Uterus (tissue), 4 donors: ENCODE measurements around the gene WWOX. TPM values are rescaled to one million over a fixed set of nuclear protein-coding genes. Genes with fewer than 3 reads are reported as not detected.

Experiments used
- DNase-seq, 2 donors: peaks; one replicate each; pipeline ENCODE4 v3.0.0-alpha.2; 2019 to 2020
- H3K27ac ChIP-seq, 2 donors: fragments of 200-600 bp; sonication (generic); 1 replicate in 1 of 2; 2 replicates in 1 of 2; pipeline ENCODE4 v1.5.1; 2016 to 2018
- H3K27me3 ChIP-seq, 2 donors: fragments of 200-600 bp; sonication (generic); one replicate each; pipeline ENCODE4 v1.5.1; 2018 to 2019; ENCODE audit warnings: control low read depth in 1 of 2
- H3K36me3 ChIP-seq, 2 donors: fragments of 200-600 bp; sonication (generic); one replicate each; pipeline ENCODE4 v1.5.1; 2019; ENCODE audit warnings: control low read depth in 1 of 2
- H3K4me1 ChIP-seq, 2 donors: fragments of 200-600 bp; sonication (generic); one replicate each; pipeline ENCODE4 v1.5.1; 2018 to 2019; ENCODE audit warnings: control low read depth in 1 of 2
- H3K4me3 ChIP-seq, 2 donors: fragments of 200-600 bp; sonication (generic); 1 replicate in 1 of 2; 2 replicates in 1 of 2; pipeline ENCODE4 v1.5.1; 2018 to 2019; ENCODE audit warnings: mild to moderate bottlenecking in 1 of 2
- H3K9me3 ChIP-seq, 2 donors: fragments of 200-600 bp; sonication (generic); one replicate each; pipeline ENCODE4 v1.5.1; 2019; ENCODE audit warnings: control low read depth in 1 of 2
- POLR2A ChIP-seq, 2 donors: fragments of 450-650 bp; IDR thresholded peaks; one replicate each; pipeline ENCODE4 v1.6.1; 2016; ENCODE audit warnings: antibody characterized with exemption in 2 of 2, mild to moderate bottlenecking in 1 of 2, moderate library complexity in 1 of 2
- intact Hi-C: fragments of 100-400 bp; cut with DNase I; formaldehyde crosslinking; loops from one replicate; pipeline ENCODE4 v1.15.1; 2023; ENCODE audit warnings: low total_unique reads
- total RNA-seq, 4 donors: library from RNA; depleted of rRNA in 3 of 4; stranded (reverse); fragments of >200 nt in 3 of 4; gene quantifications; one replicate each; pipeline versions ENCODE4 v1.1.0 to v1.2.4, GENCODE V29; 2014 to 2023
- TF ChIP-seq, protein P1 (sequence below), 4 experiments: fragments of 200-600 bp in 2 of 4; fragments of 450-650 bp in 2 of 4; sonication (generic) in 2 of 4; IDR thresholded peaks; one replicate each; pipeline ENCODE4 v1.5.1; 2016 to 2019; ENCODE audit warnings: antibody characterized with exemption in 4 of 4, mild to moderate bottlenecking in 2 of 4, moderate library complexity in 1 of 4
- donor health status: DM: yes; HTN: yes; CAD: no.

Gene WWOX
- total RNA-seq, 4 donors from 2014 or later, result 34.1 to 99.9 (median 55.8) TPM

DNA sequence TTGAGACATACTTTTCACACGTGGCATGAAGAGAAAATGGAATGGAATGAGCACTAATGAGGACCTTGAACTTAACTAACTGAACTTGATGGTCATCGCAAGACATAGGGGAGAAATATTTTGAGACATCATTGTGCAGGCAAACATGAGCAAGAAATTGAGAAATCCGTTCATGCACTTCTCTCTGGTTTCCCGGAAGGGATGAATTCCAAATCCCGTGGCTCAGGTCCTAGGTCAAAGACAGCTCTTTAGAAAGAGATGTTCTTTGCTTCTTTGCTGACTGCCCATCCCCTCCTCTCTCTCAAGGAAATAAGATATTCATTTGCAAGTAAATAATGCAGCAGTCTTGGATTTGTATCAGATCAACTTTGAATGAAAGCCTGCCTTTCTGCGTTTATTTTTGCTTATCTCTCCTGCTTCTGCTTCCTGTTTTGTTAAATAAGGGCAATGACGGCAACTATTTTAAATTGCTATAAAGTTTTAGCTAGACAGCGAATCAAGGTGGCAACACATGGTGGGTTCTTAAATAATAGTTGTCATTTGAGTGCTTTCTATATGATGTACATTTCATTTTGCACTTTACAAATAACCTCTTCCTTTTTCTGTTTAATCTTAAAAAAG, 843.3 kb downstream of the WWOX start:
- DNase-seq, result no peak

DNA sequence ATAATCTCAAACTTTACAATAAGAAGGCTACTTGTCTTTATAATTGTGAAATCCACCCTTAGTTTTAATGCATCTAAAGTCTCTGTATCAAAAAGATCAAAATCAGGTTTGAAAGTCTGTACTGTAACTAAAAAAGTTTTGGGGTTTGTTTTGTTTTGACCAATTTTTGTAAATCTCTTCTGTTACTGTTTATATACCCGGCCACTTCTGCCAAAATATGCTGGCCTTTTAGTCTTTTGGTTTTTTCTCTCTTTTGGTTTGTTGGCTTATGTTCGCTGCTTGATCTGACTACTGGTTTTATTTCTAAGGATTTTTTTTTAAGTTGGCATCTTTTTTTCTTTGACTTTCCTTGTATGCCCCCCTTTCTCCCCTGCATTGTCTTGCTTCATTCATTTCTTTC, 845.9 kb downstream of the WWOX start:
- Histone ChIP-seq H3K27me3 (no peaks in the 10 kb centered on the region), H3K36me3 (no peaks in the 10 kb centered on the region), H3K27ac (no peak overlapping the region), H3K9me3 (no peaks in the 10 kb centered on the region), H3K4me3 (no peak overlapping the region), H3K4me1 (no peaks in the 10 kb centered on the region)
- DNase-seq, result no peak
- intact Hi-C loops, result no loop called here
- TF ChIP-seq, protein P1, sequence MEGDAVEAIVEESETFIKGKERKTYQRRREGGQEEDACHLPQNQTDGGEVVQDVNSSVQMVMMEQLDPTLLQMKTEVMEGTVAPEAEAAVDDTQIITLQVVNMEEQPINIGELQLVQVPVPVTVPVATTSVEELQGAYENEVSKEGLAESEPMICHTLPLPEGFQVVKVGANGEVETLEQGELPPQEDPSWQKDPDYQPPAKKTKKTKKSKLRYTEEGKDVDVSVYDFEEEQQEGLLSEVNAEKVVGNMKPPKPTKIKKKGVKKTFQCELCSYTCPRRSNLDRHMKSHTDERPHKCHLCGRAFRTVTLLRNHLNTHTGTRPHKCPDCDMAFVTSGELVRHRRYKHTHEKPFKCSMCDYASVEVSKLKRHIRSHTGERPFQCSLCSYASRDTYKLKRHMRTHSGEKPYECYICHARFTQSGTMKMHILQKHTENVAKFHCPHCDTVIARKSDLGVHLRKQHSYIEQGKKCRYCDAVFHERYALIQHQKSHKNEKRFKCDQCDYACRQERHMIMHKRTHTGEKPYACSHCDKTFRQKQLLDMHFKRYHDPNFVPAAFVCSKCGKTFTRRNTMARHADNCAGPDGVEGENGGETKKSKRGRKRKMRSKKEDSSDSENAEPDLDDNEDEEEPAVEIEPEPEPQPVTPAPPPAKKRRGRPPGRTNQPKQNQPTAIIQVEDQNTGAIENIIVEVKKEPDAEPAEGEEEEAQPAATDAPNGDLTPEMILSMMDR (IDR thresholded peaks at IDR 0.05), result no peak
- no peak for TF ChIP-seq POLR2A (IDR thresholded peaks at IDR 0.05)

More for the DNA sequence above, 843.3 kb downstream of the WWOX start:
- Histone ChIP-seq H3K36me3 (no peaks in the 10 kb centered on the region), H3K4me1 (no peaks in the 10 kb centered on the region), H3K4me3 (no peak overlapping the region), H3K9me3 (no peaks in the 10 kb centered on the region), H3K27ac (no peak overlapping the region), H3K27me3 (no peaks in the 10 kb centered on the region)
- intact Hi-C loops, result no loop called here
- no peak for TF ChIP-seq POLR2A (IDR thresholded peaks at IDR 0.05)
- TF ChIP-seq, protein P1 (IDR thresholded peaks at IDR 0.05), result no peak

DNA sequence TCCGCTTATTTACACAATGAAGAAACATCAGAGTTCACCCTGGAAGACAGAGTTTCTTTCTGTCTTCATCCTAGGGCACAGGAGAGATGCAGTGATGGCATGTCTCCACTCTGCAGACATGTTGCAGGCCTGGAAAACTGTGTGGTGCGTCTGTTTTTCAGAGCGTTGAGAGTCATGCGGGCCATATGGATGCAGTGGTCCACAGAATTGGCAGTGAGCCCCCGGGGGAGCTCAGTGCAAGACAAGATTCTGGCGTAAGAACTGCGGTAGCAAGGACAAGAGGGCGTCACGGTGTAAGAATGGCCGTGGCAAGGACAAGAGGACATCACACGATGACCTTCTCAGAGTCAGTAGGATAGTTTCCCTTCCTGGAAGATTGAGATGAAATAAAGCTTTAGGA, 847.1 kb downstream of the WWOX start:
- no peaks in the 10 kb centered on the region for H3K9me3 ChIP-seq
- no peak for DNase-seq
- no peaks in the 10 kb centered on the region for H3K27me3 ChIP-seq
- no peak for TF ChIP-seq POLR2A (IDR thresholded peaks at IDR 0.05)
- TF ChIP-seq, protein P1 (IDR thresholded peaks at IDR 0.05), result no peak
- no peaks in the 10 kb centered on the region for H3K36me3 ChIP-seq
- H3K4me3 ChIP-seq, result no peak overlapping the region
- intact Hi-C loops, result no loop called here
- no peak overlapping the region for H3K27ac ChIP-seq
- H3K4me1 ChIP-seq, result no peaks in the 10 kb centered on the region

DNA sequence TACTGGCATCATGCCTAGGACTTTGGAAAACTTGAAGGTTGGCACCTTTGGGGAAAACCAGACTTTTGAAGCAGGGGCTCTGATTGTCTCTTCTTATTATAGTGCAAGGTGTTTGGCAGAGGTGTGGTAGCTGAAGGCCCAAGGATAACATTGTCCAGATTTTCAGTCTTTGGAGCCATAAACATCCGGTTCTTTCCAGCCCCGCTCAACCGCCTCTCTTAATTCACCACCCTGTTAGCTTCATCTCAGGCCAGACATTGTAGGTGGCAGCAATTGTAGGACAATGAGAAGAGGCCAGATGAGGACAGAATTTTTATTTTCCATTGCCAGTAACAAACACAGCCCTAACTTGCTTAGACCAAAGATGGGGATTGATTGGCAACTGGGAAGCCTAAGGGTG, 851.3 kb downstream of the WWOX start:
- no peak for DNase-seq
- no peak overlapping the region for H3K27ac ChIP-seq
- no peak overlapping the region for H3K4me3 ChIP-seq
- intact Hi-C loops, result no loop called here
- no peak for TF ChIP-seq POLR2A (IDR thresholded peaks at IDR 0.05)
- TF ChIP-seq, protein P1 (IDR thresholded peaks at IDR 0.05), result no peak
- H3K4me1 ChIP-seq, result no peaks in the 10 kb centered on the region
- no peaks in the 10 kb centered on the region for H3K27me3 ChIP-seq
- H3K36me3 ChIP-seq, result no peaks in the 10 kb centered on the region
- no peaks in the 10 kb centered on the region for H3K9me3 ChIP-seq

DNA sequence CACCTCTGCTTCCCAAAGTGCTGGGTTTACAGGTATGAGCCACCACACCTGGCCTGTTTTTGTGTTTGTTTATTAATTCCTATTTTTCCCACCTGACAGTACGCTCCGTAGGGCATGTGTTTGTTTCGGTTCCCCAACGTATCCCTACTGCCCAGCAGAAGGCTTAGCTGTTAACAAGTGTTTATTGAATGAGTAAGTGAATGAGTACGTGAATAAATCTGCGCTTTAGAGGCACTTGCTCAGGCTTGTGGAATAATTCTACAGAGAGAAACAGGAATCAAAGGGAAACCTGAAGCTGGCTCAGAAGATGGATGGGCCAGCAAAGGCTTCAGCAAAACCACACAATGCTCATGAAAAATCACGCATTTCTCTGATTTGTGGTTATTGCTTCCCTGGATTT, 853.2 kb downstream of the WWOX start:
- no peaks in the 10 kb centered on the region for H3K27me3 ChIP-seq
- no peak for DNase-seq
- no peaks in the 10 kb centered on the region for H3K4me1 ChIP-seq
- no peaks in the 10 kb centered on the region for H3K9me3 ChIP-seq
- no peaks in the 10 kb centered on the region for H3K36me3 ChIP-seq
- no peak overlapping the region for H3K4me3 ChIP-seq
- intact Hi-C loops, result no loop called here
- no peak overlapping the region for H3K27ac ChIP-seq
- TF ChIP-seq, protein P1 (IDR thresholded peaks at IDR 0.05), result no peak
- TF ChIP-seq POLR2A (IDR thresholded peaks at IDR 0.05), result no peak
